Effector memory CD8-positive, alpha-beta T cell (primary cell): ENCODE measurements around the gene NECTIN1.

Experiments used
- ATAC-seq: fragments of 150-1000 bp; cut with Tn5 transposase; replicated peaks from 2 replicates; pipeline ENCODE4 v1.10.0; 2021; ENCODE audit warnings: mild to moderate bottlenecking, moderate library complexity
- DNase-seq, 3 experiments: peaks; one replicate each; pipeline ENCODE4 v3.0.0; 2021
- H3K27ac Mint-ChIP-seq, 2 donors: one replicate each; pipeline ENCODE4 v1.8.0; 2022; ENCODE audit warnings: mild to moderate bottlenecking in 2 of 2, mixed read lengths in 2 of 2, moderate library complexity in 2 of 2
- H3K27me3 Mint-ChIP-seq, 2 donors: one replicate each; pipeline ENCODE4 v1.8.0; 2022; ENCODE audit warnings: mixed read lengths in 2 of 2
- H3K36me3 Mint-ChIP-seq: one replicate; pipeline ENCODE4 v1.8.0; 2022; ENCODE audit warnings: mild to moderate bottlenecking, moderate library complexity, mixed read lengths; ENCODE audit not compliant: insufficient read depth
- H3K4me1 Mint-ChIP-seq, 2 donors: one replicate each; pipeline ENCODE4 v1.8.0; 2022; ENCODE audit warnings: low read depth in 2 of 2, mixed read lengths in 2 of 2
- H3K4me3 Mint-ChIP-seq, 2 donors: one replicate each; pipeline ENCODE4 v1.8.0; 2022; ENCODE audit warnings: mild to moderate bottlenecking in 2 of 2, mixed read lengths in 2 of 2, moderate library complexity in 2 of 2
- H3K9me3 Mint-ChIP-seq, 2 donors: one replicate each; pipeline ENCODE4 v1.8.0; 2022; ENCODE audit warnings: mixed read lengths in 2 of 2

The NECTIN1 gene

DNA sequence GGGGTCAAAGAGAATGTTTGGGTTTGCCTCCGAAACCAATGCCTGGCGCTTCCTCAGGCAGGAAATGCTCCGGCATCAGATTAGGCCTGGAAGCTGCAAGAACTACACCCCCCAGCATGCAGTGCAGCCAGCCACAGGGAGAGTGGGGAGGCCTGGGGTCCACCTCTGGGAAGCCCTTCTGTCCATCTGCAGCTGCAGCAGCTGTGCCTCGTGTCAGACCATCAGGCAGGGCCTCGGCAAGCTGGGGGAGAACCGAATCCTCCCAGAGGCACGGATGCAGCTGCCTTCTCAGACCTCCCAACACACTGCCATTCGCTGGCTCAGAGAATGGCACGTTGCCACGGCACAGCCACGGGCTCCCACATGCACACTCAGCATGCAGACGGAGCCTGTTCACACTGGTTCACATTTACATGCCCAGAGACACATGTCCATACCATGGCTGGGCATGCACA lies 57.4 kb downstream of the NECTIN1 start:
- DNase-seq (no peak), ATAC-seq (no peak)
- Mint-ChIP-seq H3K4me1 (peaks cover 6 to 16% of the 10 kb centered on the region in 2 donors), H3K4me3 (no peak overlapping the region), H3K9me3 (no peaks in the 10 kb centered on the region), H3K27me3 (peaks cover 0 to 15% of the 10 kb centered on the region in 2 donors), H3K36me3 (peaks cover 3% of the 10 kb centered on the region), H3K27ac (no peak overlapping the region)

DNA sequence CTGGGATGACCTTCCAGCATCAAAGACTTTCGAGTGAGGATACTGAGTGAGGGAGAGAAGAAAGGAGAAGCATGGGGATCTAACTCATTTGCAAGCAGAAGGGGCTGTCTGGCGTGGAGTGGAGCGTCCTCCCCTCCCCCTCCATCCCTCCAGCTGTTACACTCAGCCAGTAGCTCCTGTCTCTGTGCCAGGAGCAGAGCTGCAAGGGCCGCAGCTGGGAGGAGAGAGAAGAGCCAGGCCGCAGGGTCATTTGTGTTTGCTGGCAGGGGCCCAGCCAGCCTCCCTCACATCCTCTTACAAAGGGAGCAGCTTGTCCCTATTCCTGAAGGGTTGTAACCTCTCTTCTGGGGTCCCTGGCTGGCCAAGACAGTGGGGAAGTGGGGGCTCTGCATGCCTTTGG lies 57.9 kb downstream of the NECTIN1 start:
- Mint-ChIP-seq H3K4me1 (peaks cover 6 to 19% of the 10 kb centered on the region in 2 donors), H3K4me3 (no peak overlapping the region), H3K9me3 (no peaks in the 10 kb centered on the region), H3K27me3 (peaks cover 0 to 15% of the 10 kb centered on the region in 2 donors), H3K27ac (no peak overlapping the region), H3K36me3 (peaks cover 3% of the 10 kb centered on the region)
- no peak for DNase-seq
- ATAC-seq: no peak

DNA sequence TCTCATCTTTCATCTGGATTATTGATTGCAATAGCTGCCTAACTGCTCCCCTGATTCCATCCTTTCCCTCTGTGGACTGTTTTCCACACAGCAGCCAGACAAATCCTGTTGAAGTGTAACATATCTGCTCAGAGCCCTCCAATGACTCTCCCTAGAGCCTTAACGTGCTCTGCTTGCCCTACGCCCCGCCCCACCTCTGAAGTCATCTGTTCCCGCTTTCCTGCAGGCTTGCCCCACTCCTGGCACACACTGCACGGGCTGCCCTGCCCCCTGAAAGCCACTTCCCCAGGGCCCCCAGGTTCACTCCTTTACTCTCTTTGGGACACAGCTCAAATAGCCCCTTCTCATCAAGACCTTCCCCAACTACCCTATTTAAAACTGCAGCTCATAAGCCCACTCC lies 59.5 kb downstream of the NECTIN1 start:
- H3K27ac Mint-ChIP-seq: no peak overlapping the region
- H3K9me3 Mint-ChIP-seq: no peaks in the 10 kb centered on the region
- H3K27me3 Mint-ChIP-seq: peaks cover 0 to 11% of the 10 kb centered on the region in 2 donors
- ATAC-seq: no peak
- no peak overlapping the region for H3K4me3 Mint-ChIP-seq
- DNase-seq: no peak
- peaks cover 1 to 13% of the 10 kb centered on the region in 2 donors for H3K4me1 Mint-ChIP-seq
- H3K36me3 Mint-ChIP-seq: peaks cover 3% of the 10 kb centered on the region

DNA sequence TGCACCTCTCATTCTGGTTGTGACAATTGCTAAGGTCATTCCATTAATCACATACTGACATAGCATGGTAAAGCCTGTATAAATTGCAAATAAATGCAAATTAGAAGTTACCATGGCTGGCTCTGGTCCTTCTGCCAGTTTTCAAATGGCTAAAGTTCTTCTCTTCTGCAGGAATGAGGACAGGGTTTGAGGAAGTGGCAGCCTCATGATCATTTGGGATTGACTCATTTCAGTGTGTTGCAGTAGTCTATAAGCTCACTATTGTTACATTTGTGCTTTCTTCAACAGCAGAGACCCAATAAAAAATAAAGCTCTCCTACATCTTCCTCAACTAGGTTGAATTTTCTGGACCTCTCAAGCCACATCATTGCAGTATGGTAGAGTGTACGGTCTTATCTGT lies 60.3 kb downstream of the NECTIN1 start:
- H3K9me3 Mint-ChIP-seq: no peaks in the 10 kb centered on the region
- H3K4me1 Mint-ChIP-seq: peaks cover 0 to 5% of the 10 kb centered on the region in 2 donors
- peaks cover 0 to 3% of the 10 kb centered on the region in 2 donors for H3K27me3 Mint-ChIP-seq
- no peak overlapping the region for H3K4me3 Mint-ChIP-seq
- no peak overlapping the region for H3K27ac Mint-ChIP-seq
- DNase-seq: no peak
- H3K36me3 Mint-ChIP-seq: no peaks in the 10 kb centered on the region
- no peak for ATAC-seq

DNA sequence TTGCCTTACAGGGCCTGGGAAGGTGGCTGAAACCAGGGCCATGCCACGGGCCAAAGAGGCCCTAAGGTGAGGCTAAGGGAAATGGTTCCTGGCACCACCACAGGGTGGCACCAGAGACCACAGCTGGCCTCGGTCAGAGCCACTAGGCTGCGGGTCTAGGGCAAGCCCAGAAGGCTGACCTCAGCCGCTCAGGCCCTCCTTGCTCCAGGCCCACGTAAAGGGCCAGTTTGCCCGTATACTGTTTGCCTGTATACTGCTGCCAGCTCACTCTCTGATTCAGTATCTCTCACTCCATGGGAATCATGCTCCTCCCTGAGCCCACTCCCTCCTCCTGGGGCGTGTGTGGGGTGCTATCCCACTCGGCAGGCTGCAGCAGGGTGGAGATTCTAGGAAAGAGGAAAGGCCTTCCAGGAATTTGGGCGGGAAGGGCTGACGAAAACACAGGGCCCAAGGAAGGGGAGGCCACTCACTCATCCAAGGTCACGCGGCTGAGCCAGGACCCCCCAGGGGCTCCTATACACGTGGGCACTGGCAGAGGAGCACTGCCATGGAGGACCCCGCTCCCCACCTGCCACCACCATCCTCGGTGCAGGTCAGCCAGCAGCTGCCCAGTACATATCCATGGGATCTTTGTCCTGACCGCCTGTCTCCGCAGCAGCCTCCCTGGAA lies 62.4 kb downstream of the NECTIN1 start:
- H3K27me3 Mint-ChIP-seq: no peaks in the 10 kb centered on the region
- peaks cover 0 to 4% of the 10 kb centered on the region in 2 donors for H3K4me1 Mint-ChIP-seq
- no peaks in the 10 kb centered on the region for H3K36me3 Mint-ChIP-seq
- H3K9me3 Mint-ChIP-seq: no peaks in the 10 kb centered on the region
- ATAC-seq (peak; percentile 82), DNase-seq (peak; percentile 50 to 60 (median 56))
- no peak overlapping the region for H3K27ac Mint-ChIP-seq
- no peak overlapping the region for H3K4me3 Mint-ChIP-seq

DNA sequence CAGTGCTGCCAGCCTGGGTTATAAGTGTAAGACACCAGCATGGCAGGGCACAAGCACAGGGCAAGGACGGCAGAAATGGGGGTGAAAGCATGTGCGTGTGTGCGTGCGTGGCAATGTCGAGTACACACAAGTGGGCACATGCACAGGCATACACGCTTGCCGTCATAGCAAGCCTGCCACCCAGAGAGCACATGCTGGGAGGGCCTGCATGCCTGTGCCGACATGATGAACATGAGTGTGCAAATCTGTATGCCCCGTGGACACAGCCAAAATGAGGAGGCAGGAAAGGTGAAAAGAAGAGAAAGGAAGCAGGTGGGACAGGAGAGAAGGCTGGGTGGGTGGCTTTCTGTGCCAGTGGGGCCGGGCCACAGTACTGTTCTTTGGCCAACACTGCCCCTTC lies 62.9 kb downstream of the NECTIN1 start:
- no peaks in the 10 kb centered on the region for H3K27me3 Mint-ChIP-seq
- no peak overlapping the region for H3K4me3 Mint-ChIP-seq
- peaks cover 0 to 4% of the 10 kb centered on the region in 2 donors for H3K4me1 Mint-ChIP-seq
- DNase-seq (no peak), ATAC-seq (no peak)
- no peak overlapping the region for H3K27ac Mint-ChIP-seq
- no peaks in the 10 kb centered on the region for H3K9me3 Mint-ChIP-seq
- no peaks in the 10 kb centered on the region for H3K36me3 Mint-ChIP-seq

DNA sequence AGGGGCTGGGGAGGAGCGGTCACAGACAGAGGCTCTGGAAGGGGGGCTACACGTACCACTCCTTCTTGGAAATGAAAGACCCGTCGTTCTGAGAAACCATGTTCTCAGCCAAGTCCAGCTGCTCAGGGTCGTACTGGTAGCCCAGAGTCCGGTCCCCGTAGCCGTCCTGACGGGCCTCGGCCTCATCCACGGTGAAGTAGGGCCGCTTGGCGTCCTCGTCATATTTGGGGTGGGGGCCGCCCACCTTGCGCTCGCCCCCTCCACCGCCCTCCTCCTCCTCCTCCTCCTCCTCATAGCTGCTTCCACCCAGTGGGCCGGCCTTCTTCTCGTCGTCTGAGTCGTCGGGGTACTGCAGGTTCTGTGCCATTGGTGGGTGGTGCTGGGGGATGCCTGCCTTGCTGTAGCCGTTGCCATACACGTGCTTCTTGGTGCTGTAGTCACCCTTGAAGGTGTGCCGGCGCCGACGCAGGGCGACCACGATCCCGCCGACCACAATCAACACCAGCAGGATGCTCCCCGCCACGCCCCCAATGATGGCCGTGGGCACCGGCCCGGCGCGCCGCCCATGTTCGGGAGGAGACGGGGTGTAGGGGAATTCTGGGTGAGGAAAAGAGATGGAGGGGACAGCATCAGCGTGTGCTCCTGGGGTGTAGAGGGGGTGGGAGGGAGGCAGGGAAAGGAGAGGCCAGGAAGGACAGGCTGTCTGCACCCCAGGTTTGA lies 64.1 kb downstream of the NECTIN1 start:
- H3K27ac Mint-ChIP-seq: no peak overlapping the region
- peaks cover 0 to 6% of the 10 kb centered on the region in 2 donors for H3K27me3 Mint-ChIP-seq
- no peak overlapping the region for H3K4me3 Mint-ChIP-seq
- H3K4me1 Mint-ChIP-seq: peaks cover 0 to 4% of the 10 kb centered on the region in 2 donors
- DNase-seq (no peak), ATAC-seq (no peak)
- H3K36me3 Mint-ChIP-seq: no peaks in the 10 kb centered on the region
- no peaks in the 10 kb centered on the region for H3K9me3 Mint-ChIP-seq

DNA sequence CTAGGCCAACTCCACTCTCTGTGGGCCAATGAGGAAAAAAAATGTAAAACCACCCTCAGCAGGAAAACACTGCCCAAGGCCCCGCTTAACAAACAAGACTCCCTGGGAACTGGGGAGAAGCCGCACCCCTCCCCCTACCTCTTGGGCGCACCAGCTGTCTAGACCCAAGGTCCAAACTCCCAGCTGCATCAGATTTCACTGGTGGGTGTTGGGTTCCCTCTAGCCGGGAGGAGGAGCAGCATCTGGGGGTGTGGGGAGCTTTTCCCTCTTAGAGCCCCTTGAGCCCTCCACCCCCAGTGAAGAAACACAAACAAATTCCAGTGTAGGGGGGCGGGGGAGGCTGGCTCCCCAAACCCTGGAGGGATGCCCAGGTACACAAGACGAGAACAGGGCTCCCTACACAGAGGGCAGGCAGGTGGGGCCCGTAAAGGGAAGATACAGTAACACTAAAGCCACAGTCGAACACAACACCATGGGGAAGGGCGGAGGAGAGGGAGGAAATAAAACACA lies 64.9 kb downstream of the NECTIN1 start:
- DNase-seq (no peak), ATAC-seq (no peak)
- Mint-ChIP-seq H3K4me1 (peaks cover 0 to 4% of the 10 kb centered on the region in 2 donors), H3K27ac (no peak overlapping the region), H3K9me3 (no peaks in the 10 kb centered on the region), H3K27me3 (peaks cover 0 to 9% of the 10 kb centered on the region in 2 donors), H3K4me3 (no peak overlapping the region), H3K36me3 (no peaks in the 10 kb centered on the region)

DNA sequence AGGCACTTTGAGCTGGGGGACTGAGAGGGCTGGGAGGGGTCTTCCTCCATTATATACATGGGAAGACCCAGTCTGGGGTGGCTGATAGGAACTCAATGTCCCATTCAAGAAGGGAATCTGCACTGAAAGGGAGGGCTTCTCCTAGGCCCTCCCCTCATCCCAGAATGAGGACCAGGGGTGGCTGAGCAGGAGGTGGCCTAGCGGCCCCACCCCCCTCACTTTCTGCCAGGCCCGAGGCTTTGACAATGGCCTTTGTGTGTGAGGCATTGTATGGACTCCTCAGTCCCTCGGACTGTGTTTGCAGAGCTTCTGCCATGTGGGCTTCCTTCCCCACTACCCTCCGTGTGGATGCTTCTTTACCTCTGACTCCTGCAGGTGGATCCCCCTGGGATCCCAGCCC lies 65.7 kb downstream of the NECTIN1 start:
- no peaks in the 10 kb centered on the region for H3K9me3 Mint-ChIP-seq
- H3K4me1 Mint-ChIP-seq: peaks cover 0 to 4% of the 10 kb centered on the region in 2 donors
- DNase-seq: no peak
- peaks cover 0 to 9% of the 10 kb centered on the region in 2 donors for H3K27me3 Mint-ChIP-seq
- H3K36me3 Mint-ChIP-seq: no peaks in the 10 kb centered on the region
- no peak for ATAC-seq
- no peak overlapping the region for H3K4me3 Mint-ChIP-seq
- H3K27ac Mint-ChIP-seq: no peak overlapping the region

DNA sequence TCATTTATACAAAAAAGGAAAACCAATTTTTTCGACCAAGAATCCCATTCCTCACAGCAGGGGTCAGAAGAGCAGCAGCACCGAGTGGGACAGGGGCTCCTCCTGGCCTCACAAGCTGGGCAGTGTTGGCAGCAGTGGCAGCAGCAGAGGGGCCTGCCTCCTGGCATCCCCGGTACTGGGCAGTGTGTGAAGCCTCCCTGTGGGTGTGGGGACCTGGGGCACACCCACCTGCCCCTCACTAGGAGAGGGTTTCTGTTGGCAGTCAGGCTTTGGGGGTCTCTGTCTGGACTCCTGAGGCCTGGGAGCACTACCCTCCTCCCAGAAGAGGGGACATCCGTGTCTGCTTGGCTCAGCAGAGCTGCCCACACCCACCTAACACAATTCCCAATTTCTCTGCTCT lies 67.8 kb downstream of the NECTIN1 start:
- no peak overlapping the region for H3K4me3 Mint-ChIP-seq
- H3K27ac Mint-ChIP-seq: no peak overlapping the region
- H3K36me3 Mint-ChIP-seq: no peaks in the 10 kb centered on the region
- no peaks in the 10 kb centered on the region for H3K9me3 Mint-ChIP-seq
- H3K27me3 Mint-ChIP-seq: peaks cover 0 to 20% of the 10 kb centered on the region in 2 donors
- DNase-seq (no peak), ATAC-seq (no peak)
- no peaks in the 10 kb centered on the region for H3K4me1 Mint-ChIP-seq

DNA sequence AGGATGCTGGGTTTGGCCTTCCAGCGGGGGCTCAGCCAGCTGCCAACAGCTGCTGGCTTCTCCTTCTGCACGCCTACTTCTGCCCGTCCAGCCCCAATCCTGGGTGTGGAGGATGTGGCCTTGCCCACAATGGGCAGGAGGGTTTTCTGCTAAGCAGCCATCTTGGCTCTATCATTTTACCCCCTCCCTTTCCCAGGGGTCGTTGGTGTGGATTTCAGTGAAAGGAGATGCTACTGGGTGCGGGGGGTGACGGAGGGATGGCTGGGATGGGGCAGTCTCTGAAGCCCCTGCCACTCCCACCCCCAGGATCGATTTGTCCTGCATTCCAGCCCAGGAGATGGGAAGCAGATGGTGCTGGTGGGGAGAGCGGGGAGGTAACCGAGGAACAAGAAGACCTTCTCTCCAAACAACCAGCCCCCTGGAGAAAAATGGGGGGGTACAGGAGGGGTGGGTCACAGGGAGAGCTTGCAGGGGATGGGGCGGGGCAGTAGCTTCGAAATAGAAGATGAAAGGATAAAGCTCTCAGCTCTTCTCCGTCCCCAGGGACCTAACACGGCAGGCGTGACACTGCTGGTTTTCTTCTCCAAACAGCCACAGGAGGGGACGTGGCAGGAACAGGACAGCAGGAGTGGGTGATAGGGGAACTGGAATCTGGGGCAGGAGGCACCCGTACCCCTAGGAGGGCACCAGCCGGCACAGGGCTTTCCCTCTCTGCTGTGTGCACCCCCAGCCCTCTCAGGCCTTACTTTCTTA lies 68.9 kb downstream of the NECTIN1 start:
- Mint-ChIP-seq H3K9me3 (no peaks in the 10 kb centered on the region), H3K4me3 (no peak overlapping the region), H3K4me1 (no peaks in the 10 kb centered on the region), H3K36me3 (no peaks in the 10 kb centered on the region), H3K27me3 (peaks cover 0 to 31% of the 10 kb centered on the region in 2 donors), H3K27ac (no peak overlapping the region)
- ATAC-seq: no peak
- no peak for DNase-seq

DNA sequence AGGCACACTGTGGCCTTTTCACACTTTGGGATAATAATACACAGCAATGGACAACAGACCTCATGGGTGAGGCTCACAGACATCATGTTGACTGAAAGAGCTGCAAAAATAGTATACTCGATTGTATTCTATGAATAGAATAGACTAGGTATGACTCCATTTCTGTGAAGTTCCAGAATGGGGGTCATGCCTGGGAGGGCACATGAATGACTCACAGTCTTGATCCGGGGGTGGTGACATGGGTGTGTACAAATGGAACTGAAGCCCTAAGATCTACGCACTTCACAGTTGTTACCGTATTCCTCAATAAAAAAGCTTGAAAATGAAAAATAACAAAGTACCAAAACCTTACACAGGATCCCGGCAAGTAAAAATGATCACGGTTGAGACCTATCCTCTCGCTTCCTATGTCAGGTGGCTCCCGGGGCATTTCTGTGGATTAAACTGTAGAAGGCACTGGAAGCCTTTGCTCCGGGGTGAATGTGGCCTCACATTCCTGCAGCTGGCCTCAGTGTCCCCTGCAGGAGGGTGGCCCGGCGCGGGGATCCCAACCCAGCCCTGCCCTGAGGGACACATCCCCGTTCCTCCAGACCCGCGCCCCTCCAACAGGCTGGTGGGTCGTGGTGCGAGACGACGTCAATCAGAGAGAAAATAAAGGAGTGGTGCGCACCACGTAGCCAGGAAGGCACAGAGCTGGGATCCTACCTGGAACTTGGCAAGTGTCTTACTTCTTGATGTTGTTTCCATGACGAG lies 75.9 kb downstream of the NECTIN1 start:
- DNase-seq (no peak), ATAC-seq (no peak)
- H3K9me3 Mint-ChIP-seq: no peaks in the 10 kb centered on the region
- H3K27me3 Mint-ChIP-seq: peaks cover 30 to 69% of the 10 kb centered on the region in 2 donors
- no peak overlapping the region for H3K27ac Mint-ChIP-seq
- no peaks in the 10 kb centered on the region for H3K4me1 Mint-ChIP-seq
- H3K4me3 Mint-ChIP-seq: no peak overlapping the region
- peaks cover 5% of the 10 kb centered on the region for H3K36me3 Mint-ChIP-seq
